PFSK-1 (cell line): ENCODE data around the gene SMIM29.

Source experiments
- POLR2AphosphoS5 ChIP-seq: IDR thresholded peaks from 2 replicates; pipeline ENCODE4 v1.6.1; 2012; ENCODE audit warnings: low read depth, mild to moderate bottlenecking, control low read depth, low read length, moderate library complexity
- TAF1 ChIP-seq: IDR thresholded peaks from 2 replicates; pipeline ENCODE4 v1.6.1; 2012; ENCODE audit warnings: low read length, control low read depth, borderline replicate concordance; ENCODE audit not compliant: insufficient read depth
- TF ChIP-seq, protein P1 (sequence below), 2 experiments: IDR thresholded peaks; 2 replicates each; pipeline versions ENCODE4 v1.6.1 to v1.8.0; 2011 to 2012; ENCODE audit warnings: low read depth in 2 of 2, low read length in 2 of 2, control low read depth in 1 of 2, inconsistent platforms in 1 of 2, mild to moderate bottlenecking in 1 of 2, moderate library complexity in 1 of 2; ENCODE audit not compliant: insufficient read depth in 1 of 2

GRCh38 chr6:34278833-34279232, 30.0 kb upstream of the SMIM29 start:
- TF ChIP-seq, protein P1, sequence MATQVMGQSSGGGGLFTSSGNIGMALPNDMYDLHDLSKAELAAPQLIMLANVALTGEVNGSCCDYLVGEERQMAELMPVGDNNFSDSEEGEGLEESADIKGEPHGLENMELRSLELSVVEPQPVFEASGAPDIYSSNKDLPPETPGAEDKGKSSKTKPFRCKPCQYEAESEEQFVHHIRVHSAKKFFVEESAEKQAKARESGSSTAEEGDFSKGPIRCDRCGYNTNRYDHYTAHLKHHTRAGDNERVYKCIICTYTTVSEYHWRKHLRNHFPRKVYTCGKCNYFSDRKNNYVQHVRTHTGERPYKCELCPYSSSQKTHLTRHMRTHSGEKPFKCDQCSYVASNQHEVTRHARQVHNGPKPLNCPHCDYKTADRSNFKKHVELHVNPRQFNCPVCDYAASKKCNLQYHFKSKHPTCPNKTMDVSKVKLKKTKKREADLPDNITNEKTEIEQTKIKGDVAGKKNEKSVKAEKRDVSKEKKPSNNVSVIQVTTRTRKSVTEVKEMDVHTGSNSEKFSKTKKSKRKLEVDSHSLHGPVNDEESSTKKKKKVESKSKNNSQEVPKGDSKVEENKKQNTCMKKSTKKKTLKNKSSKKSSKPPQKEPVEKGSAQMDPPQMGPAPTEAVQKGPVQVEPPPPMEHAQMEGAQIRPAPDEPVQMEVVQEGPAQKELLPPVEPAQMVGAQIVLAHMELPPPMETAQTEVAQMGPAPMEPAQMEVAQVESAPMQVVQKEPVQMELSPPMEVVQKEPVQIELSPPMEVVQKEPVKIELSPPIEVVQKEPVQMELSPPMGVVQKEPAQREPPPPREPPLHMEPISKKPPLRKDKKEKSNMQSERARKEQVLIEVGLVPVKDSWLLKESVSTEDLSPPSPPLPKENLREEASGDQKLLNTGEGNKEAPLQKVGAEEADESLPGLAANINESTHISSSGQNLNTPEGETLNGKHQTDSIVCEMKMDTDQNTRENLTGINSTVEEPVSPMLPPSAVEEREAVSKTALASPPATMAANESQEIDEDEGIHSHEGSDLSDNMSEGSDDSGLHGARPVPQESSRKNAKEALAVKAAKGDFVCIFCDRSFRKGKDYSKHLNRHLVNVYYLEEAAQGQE (IDR thresholded peaks at IDR 0.05; ENCODE audit: insufficient read depth in 1 of 2, low read depth in 2 of 2, low read length in 2 of 2) = no peak
- no peak for TF ChIP-seq POLR2AphosphoS5
- TF ChIP-seq TAF1 = no peak
